IMR-90 (cell line): ENCODE measurements around the gene LTBP1. TPM values are rescaled to one million over a fixed set of nuclear protein-coding genes. Genes with fewer than 3 reads are reported as not detected.

Experiments used
- ATAC-seq: fragments of 200-7000 bp; cut with Tn5 transposase; 2 replicates; pipeline ENCODE4 v1.9.1; 2020; ENCODE audit warnings: low read depth, mild to moderate bottlenecking, moderate library complexity
- BruUV-seq: library from RNA; stranded (reverse); fragments of 400-500 nt; replicated peaks from 2 replicates; lab custom pipeline; 2021; lab: Mats Ljungman, UMichigan
- CTCF ChIA-PET: fragments of 300-600 bp; formaldehyde crosslinking; extraction: SDS; loops from one replicate; lab custom pipeline; 2021; ENCODE audit warnings: antibody characterized with exemption; lab: Yijun Ruan, JAX
- POLR2A ChIA-PET: fragments of 300-600 bp; sonication (Branson Sonifier 250); formaldehyde crosslinking; loops from one replicate; lab custom pipeline; 2022; ENCODE audit warnings: antibody characterized with exemption; ENCODE audit not compliant: unreplicated experiment; lab: Charles Lee
- DNase-seq: peaks from one replicate; pipeline ENCODE4 v3.0.0; 2013
- H2AFZ ChIP-seq: replicated peaks from 2 replicates; pipeline ENCODE3; 2013; ENCODE audit warnings: low read length, mild to moderate bottlenecking; ENCODE audit not compliant: poor library complexity
- H2AK5ac ChIP-seq: 2 replicates; pipeline ENCODE4 v1.6.1; 2013; ENCODE audit warnings: low read depth, low read length, inconsistent platforms
- H2AK9ac ChIP-seq: replicated peaks from 2 replicates; pipeline ENCODE3; 2013; ENCODE audit warnings: mild to moderate bottlenecking, low read depth, low read length, moderate library complexity; ENCODE audit not compliant: poor library complexity
- H2BK120ac ChIP-seq: 2 replicates; pipeline ENCODE4 v1.6.1; 2013; ENCODE audit warnings: low read depth, low read length, inconsistent platforms
- H2BK15ac ChIP-seq: 3 replicates; pipeline ENCODE4 v1.6.1; 2013; ENCODE audit warnings: low read depth, low read length, inconsistent platforms
- H2BK20ac ChIP-seq: 2 replicates; pipeline ENCODE4 v1.6.1; 2013; ENCODE audit warnings: low read depth, mild to moderate bottlenecking, inconsistent platforms, low read length, moderate library complexity
- H2BK5ac ChIP-seq: 2 replicates; pipeline ENCODE4 v1.6.1; 2013; ENCODE audit warnings: mild to moderate bottlenecking, low read depth, low read length, inconsistent platforms; ENCODE audit not compliant: poor library complexity, severe bottlenecking
- H3K14ac ChIP-seq: replicated peaks from 2 replicates; pipeline ENCODE4 v1.6.1; 2013; ENCODE audit warnings: low read depth, low read length, inconsistent platforms
- H3K18ac ChIP-seq: 2 replicates; pipeline ENCODE4 v1.6.1; 2013; ENCODE audit warnings: low read depth, low read length, control low read depth
- H3K23ac ChIP-seq: 2 replicates; pipeline ENCODE4 v1.6.1; 2013; ENCODE audit warnings: low read depth, low read length, inconsistent platforms
- H3K27ac ChIP-seq: 2 replicates; pipeline ENCODE4 v1.5.1; 2013; ENCODE audit warnings: mild to moderate bottlenecking, control low read depth, low read length; ENCODE audit not compliant: insufficient read depth
- H3K27me3 ChIP-seq: 2 replicates; pipeline ENCODE4 v1.6.1; 2013; ENCODE audit warnings: low read length; ENCODE audit not compliant: control insufficient read depth, insufficient read depth
- H3K36me3 ChIP-seq: 2 replicates; pipeline ENCODE4 v1.6.1; 2013; ENCODE audit warnings: low read length, mixed read lengths; ENCODE audit not compliant: control insufficient read depth, insufficient read depth
- H3K4ac ChIP-seq: 2 replicates; pipeline ENCODE4 v1.6.1; 2013; ENCODE audit warnings: low read depth, low read length, inconsistent platforms
- H3K4me1 ChIP-seq: 2 replicates; pipeline ENCODE4 v1.6.1; 2013; ENCODE audit warnings: low read length, mixed read lengths; ENCODE audit not compliant: control insufficient read depth, insufficient read depth
- H3K4me2 ChIP-seq: 2 replicates; pipeline ENCODE4 v1.6.1; 2013; ENCODE audit warnings: low read depth, mild to moderate bottlenecking, control low read depth, low read length, moderate library complexity
- H3K4me3 ChIP-seq: 2 replicates; pipeline ENCODE4 v1.5.1; 2013; ENCODE audit warnings: low read depth, mild to moderate bottlenecking, control low read depth, low read length, moderate library complexity; ENCODE audit not compliant: insufficient read depth
- H3K56ac ChIP-seq: 2 replicates; pipeline ENCODE4 v1.6.1; 2013; ENCODE audit warnings: low read length, inconsistent platforms; ENCODE audit not compliant: insufficient read depth; ENCODE audit errors: extremely low read depth
- H3K79me1 ChIP-seq, 2 experiments: 2 replicates each; pipeline ENCODE4 v1.6.1; 2013; ENCODE audit warnings: low read length in 2 of 2, inconsistent platforms in 1 of 2, low read depth in 1 of 2
- H3K9ac ChIP-seq: 2 replicates; pipeline ENCODE4 v1.6.1; 2013; ENCODE audit warnings: low read depth, low read length, control low read depth
- H3K9me1 ChIP-seq: 2 replicates; pipeline ENCODE4 v1.6.1; 2013; ENCODE audit warnings: low read length, inconsistent platforms; ENCODE audit not compliant: insufficient read depth
- H3K9me3 ChIP-seq: 2 replicates; pipeline ENCODE4 v1.6.1; 2013; ENCODE audit warnings: low read length; ENCODE audit not compliant: control insufficient read depth, insufficient read depth
- H4K20me1 ChIP-seq: 2 replicates; pipeline ENCODE4 v1.6.1; 2013; ENCODE audit warnings: low read length, inconsistent platforms; ENCODE audit not compliant: insufficient read depth
- H4K5ac ChIP-seq: 2 replicates; pipeline ENCODE4 v1.6.1; 2013; ENCODE audit warnings: mild to moderate bottlenecking, low read depth, low read length, control low read depth
- H4K8ac ChIP-seq, 2 experiments: 2 replicates each; pipeline ENCODE4 v1.6.1; 2013; ENCODE audit warnings: low read depth in 2 of 2, low read length in 2 of 2, control low read depth in 1 of 2, inconsistent platforms in 1 of 2
- H4K91ac ChIP-seq: 2 replicates; pipeline ENCODE4 v1.6.1; 2013; ENCODE audit warnings: low read depth, low read length, inconsistent platforms; ENCODE audit not compliant: insufficient read depth
- BHLHE40 ChIP-seq: fragments of 150-350 bp; IDR thresholded peaks from 2 replicates; pipeline ENCODE4 v1.6.1; 2016; ENCODE audit warnings: mild to moderate bottlenecking, low read depth, low read length
- CEBPB ChIP-seq: IDR thresholded peaks from 2 replicates; pipeline ENCODE4 v1.6.1; 2012; ENCODE audit warnings: low read depth, low read length, improper control_type of control experiment
- CHD1 ChIP-seq: IDR thresholded peaks from 2 replicates; pipeline ENCODE4 v1.6.1; 2012; ENCODE audit warnings: low read depth, low read length, improper control_type of control experiment
- CTCF ChIP-seq: conservative IDR thresholded peaks from 2 replicates; pipeline ENCODE4 v1.5.1; 2012; ENCODE audit warnings: mild to moderate bottlenecking, low read depth, low read length, improper control_type of control experiment
- ELK1 ChIP-seq: fragments of 150-350 bp; IDR thresholded peaks from 2 replicates; pipeline ENCODE4 v1.6.1; 2016; ENCODE audit warnings: low read depth, mild to moderate bottlenecking, low read length, moderate library complexity, borderline replicate concordance
- FOS ChIP-seq: fragments of 150-350 bp; IDR thresholded peaks from 2 replicates; pipeline ENCODE4 v1.6.1; 2016; ENCODE audit warnings: low read depth, low read length
- MAFK ChIP-seq: IDR thresholded peaks from 2 replicates; pipeline ENCODE4 v1.6.1; 2012; ENCODE audit warnings: low read depth, low read length, improper control_type of control experiment
- MAZ ChIP-seq: IDR thresholded peaks from 2 replicates; pipeline ENCODE4 v1.6.1; 2012; ENCODE audit warnings: low read depth, mild to moderate bottlenecking, low read length, improper control_type of control experiment, moderate library complexity, borderline replicate concordance
- MXI1 ChIP-seq: IDR thresholded peaks from 2 replicates; pipeline ENCODE4 v1.6.1; 2012; ENCODE audit warnings: low read depth, mild to moderate bottlenecking, low read length, moderate library complexity, borderline replicate concordance
- NFE2L2 ChIP-seq: fragments of 150-350 bp; IDR thresholded peaks from 2 replicates; pipeline ENCODE4 v1.6.1; 2016; ENCODE audit warnings: low read depth, mild to moderate bottlenecking, low read length
- POLR2A ChIP-seq: IDR thresholded peaks from 2 replicates; pipeline ENCODE4 v1.6.1; 2012; ENCODE audit warnings: mild to moderate bottlenecking, low read depth, low read length
- RAD21 ChIP-seq: IDR thresholded peaks from 2 replicates; pipeline ENCODE4 v1.6.1; 2012; ENCODE audit warnings: low read length, improper control_type of control experiment
- RCOR1 ChIP-seq: IDR thresholded peaks from 2 replicates; pipeline ENCODE4 v1.6.1; 2012; ENCODE audit warnings: mild to moderate bottlenecking, low read length, improper control_type of control experiment; ENCODE audit not compliant: insufficient replicate concordance
- RFX5 ChIP-seq: IDR thresholded peaks from 2 replicates; pipeline ENCODE4 v1.8.0; 2012; ENCODE audit warnings: low read depth, mild to moderate bottlenecking, low read length, moderate library complexity
- SMC3 ChIP-seq: fragments of 150-350 bp; IDR thresholded peaks from 2 replicates; pipeline ENCODE4 v1.6.1; 2016; ENCODE audit warnings: low read depth, mild to moderate bottlenecking, antibody characterized with exemption, low read length, moderate library complexity
- USF2 ChIP-seq: fragments of 150-350 bp; IDR thresholded peaks from 2 replicates; pipeline ENCODE4 v1.6.1; 2017; ENCODE audit warnings: mild to moderate bottlenecking, antibody characterized with exemption, low read length, low read depth
- dilution Hi-C: fragments of 300-500 bp; cut with HindIII; formaldehyde crosslinking; loops from one replicate; pipeline ENCODE4 v1.14.3; 2018; ENCODE audit warnings: low sequenced_read_pairs; ENCODE audit not compliant: unreplicated experiment
- in situ Hi-C: fragments of 300-500 bp; cut with MboI; formaldehyde crosslinking; loops from 3 replicates; pipeline ENCODE4 v1.14.3; 2019; ENCODE audit warnings: low sequenced_read_pairs, inconsistent platforms, mixed read lengths
- intact Hi-C: fragments of 100-400 bp; cut with micrococcal nuclease; formaldehyde crosslinking; loops from 2 replicates; pipeline ENCODE4 v1.10.0; 2022
- polyA plus RNA-seq, 3 experiments: library from polyadenylated mRNA; depleted of rRNA; stranded (reverse); fragments of >200 nt; gene quantifications; 2 replicates each; pipeline ENCODE4 v1.2.3, GENCODE V29; 2012; ENCODE audit warnings: low replicate concordance in 1 of 3
- total RNA-seq: library from RNA; depleted of rRNA; stranded (reverse); fragments of >200 nt; gene quantifications from 2 replicates; pipeline ENCODE4 v1.2.3, GENCODE V29; 2012

Gene LTBP1
- total and polyA plus RNA-seq, 2 of the 4 experiments (the other 2 are of a cell fraction): 235 to 326 TPM

- no peak overlapping the region for H3K27ac ChIP-seq
- H3K79me1 ChIP-seq: peaks cover 3 to 44% of the 10 kb centered on the region in 2 experiments; a peak in 3 of 4 replicates
- H3K4ac ChIP-seq: no peak overlapping the region
- peaks cover 6% of the 10 kb centered on the region for H3K9me3 ChIP-seq
- no peak overlapping the region for H2AFZ ChIP-seq
- no peak for ATAC-seq
- no peak overlapping the region for H3K4me3 ChIP-seq
- H4K20me1 ChIP-seq: no peaks in the 10 kb centered on the region
- H4K8ac ChIP-seq: no peak overlapping the region
- H3K9ac ChIP-seq: no peak overlapping the region
- no peak overlapping the region for H3K23ac ChIP-seq
- no peak overlapping the region for H4K5ac ChIP-seq
- ChIA-PET CTCF (interaction anchor here (0.5 to 1.4 kb wide), 5 partner anchors 25 to 234 kb away, joined by 3 to 4 read pairs (median 3); no protein-coding TSS in a partner anchor), POLR2A (no interaction called here)
- peaks cover 6% of the 10 kb centered on the region; the same call in 1 of the 2 replicates for H3K9me1 ChIP-seq
- no peak overlapping the region for H3K18ac ChIP-seq
- H3K4me1 ChIP-seq: peaks cover 4% of the 10 kb centered on the region
- no TSS peak for BruUV-seq
- H2AK5ac ChIP-seq: no peak overlapping the region
- H2BK120ac ChIP-seq: no peak overlapping the region
- peak; percentile 39 for DNase-seq
- no peak overlapping the region for H3K4me2 ChIP-seq
- intact Hi-C loops: no loop called here
- TF ChIP-seq CTCF: no peak
- TF ChIP-seq CEBPB: no peak
- no peak for TF ChIP-seq ELK1
- TF ChIP-seq RAD21: no peak
- TF ChIP-seq BHLHE40: no peak
- TF ChIP-seq MAZ: no peak
- TF ChIP-seq FOS: no peak
- no peak for TF ChIP-seq NFE2L2
- TF ChIP-seq MAFK: no peak
- TF ChIP-seq MXI1: no peak
- no peak for TF ChIP-seq RCOR1
- TF ChIP-seq SMC3: no peak
- TF ChIP-seq USF2: no peak
- TF ChIP-seq POLR2A: no peak
- TF ChIP-seq CHD1: no peak
- TF ChIP-seq RFX5: no peak
- H3K36me3 ChIP-seq: peaks cover 41% of the 10 kb centered on the region
- H3K56ac ChIP-seq: no peak overlapping the region
- H4K91ac ChIP-seq: no peak overlapping the region
- peak overlapping the region; percentile 9 for H2BK5ac ChIP-seq
- no peak overlapping the region for H3K14ac ChIP-seq
- no peak overlapping the region for H2BK20ac ChIP-seq
- no peak overlapping the region for H2AK9ac ChIP-seq
- in situ Hi-C loops: loop anchor here (10.0 to 25.0 kb wide), 2 partner anchors 230 to 483 kb away; no protein-coding TSS in a partner anchor
- no peak overlapping the region for H2BK15ac ChIP-seq
- dilution Hi-C loops: no loop called here
- no peaks in the 10 kb centered on the region for H3K27me3 ChIP-seq
Observed at GRCh38 chr2:33267756-33268155, 321.0 kb downstream of the LTBP1 start.
